ENCODE results near the gene CLEC4M.

The CLEC4M gene

GRCh38 chr19:7762719-7763293 is at the start of gene CLEC4M:
Gene CLEC4M, plus strand, starts transcription at chr19:7763243. Its CDS starts 24 bp downstream, at chr19:7763267.
- in situ Hi-C loops (cut with MboI; ENCODE audit: low sequenced_read_pairs, unreplicated experiment): no loop called here
- no peak for TF ChIP-seq CTCF (IDR thresholded peaks at IDR 0.05; ENCODE audit: borderline replicate concordance, control extremely low read depth, extremely low read depth, insufficient read depth, missing control alignments)

GRCh38 chr19:7715671-7716070 is 47.4 kb upstream of the CLEC4M start:
- no peak for DNase-seq (ENCODE audit: low spot score)
- in situ Hi-C loops (cut with MboI; ENCODE audit: low sequenced_read_pairs, unreplicated experiment): no loop called here
- TF ChIP-seq CTCF (IDR thresholded peaks at IDR 0.05; ENCODE audit: borderline replicate concordance, control extremely low read depth, extremely low read depth, insufficient read depth, missing control alignments): no peak

More at GRCh38 chr19:7762719-7763293, at the start of gene CLEC4M:
- DNase-seq (ENCODE audit: low spot score): no peak

GRCh38 chr19:7716762-7717161 is 46.3 kb upstream of the CLEC4M start:
- no peak for TF ChIP-seq CTCF (IDR thresholded peaks at IDR 0.05; ENCODE audit: borderline replicate concordance, control extremely low read depth, extremely low read depth, insufficient read depth, missing control alignments)
- in situ Hi-C loops (cut with MboI; ENCODE audit: low sequenced_read_pairs, unreplicated experiment): no loop called here
- no peak for DNase-seq (ENCODE audit: low spot score)

GRCh38 chr19:7718668-7719067 is 44.4 kb upstream of the CLEC4M start:
- no peak for TF ChIP-seq CTCF (IDR thresholded peaks at IDR 0.05; ENCODE audit: borderline replicate concordance, control extremely low read depth, extremely low read depth, insufficient read depth, missing control alignments)
- in situ Hi-C loops (cut with MboI; ENCODE audit: low sequenced_read_pairs, unreplicated experiment): no loop called here
- DNase-seq (ENCODE audit: low spot score): no peak

GRCh38 chr19:7720351-7720750 is 42.7 kb upstream of the CLEC4M start:
- TF ChIP-seq CTCF (IDR thresholded peaks at IDR 0.05; ENCODE audit: borderline replicate concordance, control extremely low read depth, extremely low read depth, insufficient read depth, missing control alignments): no peak
- DNase-seq (ENCODE audit: low spot score): no peak
- in situ Hi-C loops (cut with MboI; ENCODE audit: low sequenced_read_pairs, unreplicated experiment): no loop called here

- no peak for TF ChIP-seq CTCF (IDR thresholded peaks at IDR 0.05; ENCODE audit: borderline replicate concordance, control extremely low read depth, extremely low read depth, insufficient read depth, missing control alignments)
- in situ Hi-C loops (cut with MboI; ENCODE audit: low sequenced_read_pairs, unreplicated experiment): no loop called here
- DNase-seq (ENCODE audit: low spot score): no peak
Observed at GRCh38 chr19:7722231-7722651, 40.8 kb upstream of the CLEC4M start.

All from GM13976 (cell line).